Activated gamma-delta T cell (primary cell): ENCODE data around the gene KREMEN1.
"Not testable (repeated sequence)": the region's sequence is repeated elsewhere in the genome, so short reads cannot be mapped to it uniquely, and the experiment has no call there.

ENCODE experiments used
- DNase-seq: peaks from one replicate; lab custom pipeline; 2025; lab: John Stamatoyannopoulos, UW

The KREMEN1 gene

DNA sequence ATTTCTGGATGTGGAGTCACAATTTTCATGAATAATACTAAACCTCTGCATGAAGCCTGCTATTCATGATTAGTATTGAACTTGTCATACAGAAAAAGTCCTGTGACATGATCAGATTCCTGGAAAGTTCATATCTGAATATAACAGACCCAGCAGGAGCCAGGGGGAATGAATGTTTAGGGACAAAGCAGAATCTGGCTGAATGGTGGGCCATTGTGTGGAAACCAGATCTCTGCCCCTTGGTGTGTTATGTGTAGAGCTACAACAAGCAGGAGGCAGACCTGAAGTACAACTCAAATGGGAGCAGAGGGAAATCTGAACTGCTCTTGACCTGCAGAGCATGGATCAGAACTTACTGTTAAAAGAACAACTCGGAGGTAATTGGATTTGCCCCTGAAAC is 30.3 kb downstream of the KREMEN1 start:
- no peak for DNase-seq

DNA sequence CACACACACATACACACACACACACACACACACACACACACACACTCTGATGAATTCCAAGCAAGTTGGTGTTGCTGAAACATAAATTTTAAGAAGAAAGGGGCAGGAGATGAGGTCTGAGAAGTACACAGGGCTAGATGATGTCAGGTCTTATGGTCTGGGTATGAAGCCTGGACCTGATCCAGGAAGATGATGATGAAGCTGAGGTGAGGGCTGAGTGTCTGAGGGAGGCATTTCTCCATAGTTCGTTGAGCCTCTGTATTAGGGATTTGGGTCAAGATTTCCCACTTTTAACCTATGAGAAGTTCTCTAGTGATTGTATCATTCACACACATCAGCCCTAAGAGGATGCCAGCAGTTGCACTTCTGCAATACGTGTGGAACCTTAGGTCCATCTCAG is 32.6 kb downstream of the KREMEN1 start:
- DNase-seq: no peak

DNA sequence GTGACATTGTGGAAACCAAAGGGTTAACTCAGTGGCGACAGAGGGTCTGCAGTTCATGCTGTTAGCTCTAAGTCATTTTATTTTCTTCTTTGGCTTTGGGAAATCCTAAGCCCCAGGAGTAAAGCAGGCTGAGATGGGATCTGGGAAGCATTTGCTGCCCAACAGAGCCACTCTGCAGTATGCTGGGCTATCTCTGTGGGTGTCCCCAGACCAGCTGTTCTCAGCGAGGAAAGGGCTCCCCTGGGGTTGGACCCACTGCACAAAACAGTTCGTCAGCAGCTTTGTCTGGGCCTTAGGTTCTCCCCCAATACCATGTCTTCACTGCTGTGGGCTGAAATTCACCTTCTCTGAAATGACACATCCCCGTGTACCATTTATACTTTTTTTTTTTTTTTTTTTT is 34.0 kb downstream of the KREMEN1 start:
- DNase-seq: no peak

DNA sequence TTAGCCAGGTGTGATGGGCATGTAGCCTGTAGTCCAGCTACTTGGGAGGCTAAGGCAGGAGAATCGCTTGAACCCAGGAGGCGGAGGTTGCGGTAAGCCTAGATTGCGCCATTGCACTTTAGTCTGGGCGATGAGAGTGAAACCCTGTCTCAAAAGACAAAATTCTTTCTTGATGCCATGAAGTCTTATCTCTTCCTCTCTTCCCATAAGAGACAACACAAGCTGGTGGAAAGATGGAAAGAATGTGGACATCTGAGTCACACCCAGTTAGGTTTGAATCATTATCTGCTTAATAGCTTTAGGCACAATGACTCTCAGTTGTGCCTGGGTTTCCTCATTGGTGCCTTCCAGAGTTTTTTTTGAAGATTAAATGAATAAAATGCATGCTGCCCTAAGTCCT is 35.3 kb downstream of the KREMEN1 start:
- no peak for DNase-seq

DNA sequence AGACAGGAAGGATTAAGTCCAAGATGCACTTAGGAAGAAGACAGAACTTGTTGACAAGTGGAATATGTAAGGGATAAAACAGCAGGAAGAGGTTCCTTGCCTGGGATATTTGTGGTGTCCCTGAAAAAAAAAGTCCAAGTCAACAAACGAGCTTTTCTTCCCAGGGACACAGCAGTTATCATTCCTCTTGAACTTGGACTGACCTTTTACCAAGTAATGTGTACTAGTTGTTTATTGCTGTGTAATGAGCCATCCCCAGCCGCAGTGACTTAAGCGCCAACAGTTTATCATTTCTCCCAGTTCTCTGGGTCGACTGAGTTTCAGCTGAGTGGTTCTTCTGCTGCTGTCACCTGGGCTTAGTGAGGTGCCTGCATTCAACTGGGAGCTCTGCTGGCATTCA is 37.0 kb downstream of the KREMEN1 start:
- no peak for DNase-seq

DNA sequence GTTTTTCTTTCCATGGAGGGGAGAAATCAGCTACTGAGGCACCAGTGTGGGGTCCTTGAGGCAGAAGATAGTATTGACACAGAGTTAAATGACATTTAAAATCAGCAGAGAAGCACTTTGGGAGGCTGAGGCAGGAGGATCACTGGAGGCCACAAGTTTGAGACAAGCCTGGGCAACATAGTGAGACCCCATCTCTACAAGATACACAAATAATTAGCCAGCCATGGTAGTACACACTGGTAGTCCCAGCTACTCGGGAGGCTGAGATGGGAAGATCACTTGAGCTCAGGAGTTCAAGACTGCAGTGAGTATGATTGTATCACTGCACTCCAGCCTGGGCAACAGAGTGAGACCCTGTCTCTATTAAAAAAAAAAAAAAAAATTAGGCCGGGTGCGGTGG is 38.1 kb downstream of the KREMEN1 start:
- no peak for DNase-seq

DNA sequence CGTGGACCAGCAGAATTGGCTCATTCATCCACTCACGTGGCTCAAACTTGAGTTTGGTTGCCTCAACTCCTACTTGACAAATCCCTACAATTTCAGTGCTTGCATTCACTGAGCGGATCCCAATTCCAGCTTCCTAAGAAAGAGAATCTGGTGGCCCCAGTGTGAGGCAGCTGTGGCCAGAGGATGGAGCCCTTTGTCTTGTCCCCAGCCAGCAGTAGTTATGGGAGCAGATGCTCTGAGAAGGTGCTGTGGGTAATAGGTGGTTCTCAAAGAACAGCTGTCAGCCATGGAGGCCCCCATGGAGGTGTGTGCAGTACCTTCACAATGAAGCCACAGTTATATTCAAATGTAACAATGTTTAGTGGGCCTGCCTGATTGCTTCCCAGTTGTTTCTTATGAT is 39.3 kb downstream of the KREMEN1 start:
- no peak for DNase-seq

DNA sequence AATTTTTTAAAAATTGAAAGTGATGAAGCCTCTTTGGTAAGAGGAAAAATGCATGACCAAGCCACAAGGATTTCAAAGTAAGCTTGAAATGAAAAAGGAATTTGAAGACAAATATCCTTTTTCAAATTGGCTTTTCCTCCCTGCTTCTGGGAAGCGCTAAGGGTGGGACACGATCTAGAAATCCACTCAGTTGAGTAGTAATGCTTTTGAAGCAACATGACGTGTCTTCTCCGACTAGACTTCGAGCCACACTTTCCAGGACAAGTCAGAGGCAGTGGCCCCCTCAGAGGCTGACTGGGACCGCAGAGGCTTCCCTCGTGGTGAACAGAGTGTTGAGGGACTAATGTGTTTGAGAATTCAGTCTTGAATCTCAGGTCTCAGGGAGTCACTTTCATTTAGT is 39.8 kb downstream of the KREMEN1 start:
- DNase-seq: no peak

DNA sequence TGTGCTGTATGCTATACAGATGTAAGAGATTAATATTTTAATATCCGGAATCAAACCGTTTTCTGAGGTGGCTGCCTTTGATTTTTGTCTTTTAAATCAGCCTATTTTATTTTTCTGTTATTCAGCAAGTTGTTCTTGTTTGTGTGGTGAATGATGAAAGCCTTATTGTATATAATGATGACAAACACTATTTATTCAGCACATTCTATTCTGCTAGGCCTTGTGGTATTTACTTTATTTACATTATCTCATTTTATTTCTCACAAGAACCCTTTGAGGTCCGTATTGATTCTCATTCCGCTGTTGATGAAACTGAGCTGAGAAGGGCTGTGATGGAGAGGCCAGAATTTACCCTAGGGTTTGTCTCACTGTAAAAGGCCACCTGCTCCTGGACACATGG is 40.5 kb downstream of the KREMEN1 start:
- no peak for DNase-seq

DNA sequence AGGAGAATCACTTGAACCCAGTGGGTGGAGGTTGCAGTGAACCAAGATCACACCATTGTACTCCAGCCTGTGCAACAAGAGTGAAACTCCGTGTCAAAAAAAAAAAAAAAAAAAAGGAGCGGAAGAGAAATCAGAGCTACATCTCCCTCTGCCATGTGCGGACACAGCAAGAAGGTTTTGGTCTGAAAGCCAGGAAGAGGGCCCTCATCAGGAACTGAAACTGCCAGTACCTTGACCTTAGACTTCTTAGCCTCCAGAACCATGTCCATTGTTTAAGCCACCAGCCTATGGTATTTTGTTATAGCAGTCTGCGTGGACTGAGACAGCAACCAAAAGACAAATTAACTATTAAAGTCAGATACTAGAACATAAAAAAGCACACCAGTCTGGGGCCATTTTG is 41.6 kb downstream of the KREMEN1 start:
- DNase-seq: no peak

DNA sequence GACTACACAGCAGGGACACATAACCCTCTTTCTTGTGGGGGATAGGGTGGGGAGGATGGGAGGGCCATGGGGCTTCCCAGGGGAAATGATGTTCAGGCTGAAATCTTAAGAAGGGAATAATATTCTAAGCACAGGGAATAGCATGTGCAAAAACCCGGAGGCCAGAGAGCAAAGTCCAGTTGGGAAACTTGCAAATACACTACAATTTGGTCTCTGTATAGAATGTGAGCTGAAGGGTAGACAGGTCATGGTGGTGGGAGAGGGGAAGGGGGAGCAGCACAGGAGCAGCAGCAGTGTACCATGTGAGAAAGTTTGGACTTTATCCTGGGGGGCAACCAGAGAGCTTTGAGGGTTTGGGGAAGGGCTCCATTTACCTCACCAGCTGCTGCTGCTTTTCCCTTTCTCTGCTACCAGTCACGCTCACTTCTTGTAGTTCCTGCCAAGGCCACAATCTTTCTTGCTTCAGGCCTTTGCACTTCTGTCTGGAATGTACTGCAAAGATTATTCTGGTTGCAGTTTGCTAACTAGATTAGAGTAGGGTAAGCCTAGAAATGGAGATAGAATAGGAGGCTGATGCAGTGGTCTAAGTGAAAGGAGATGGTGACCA is 43.0 kb downstream of the KREMEN1 start:
- DNase-seq: no peak

DNA sequence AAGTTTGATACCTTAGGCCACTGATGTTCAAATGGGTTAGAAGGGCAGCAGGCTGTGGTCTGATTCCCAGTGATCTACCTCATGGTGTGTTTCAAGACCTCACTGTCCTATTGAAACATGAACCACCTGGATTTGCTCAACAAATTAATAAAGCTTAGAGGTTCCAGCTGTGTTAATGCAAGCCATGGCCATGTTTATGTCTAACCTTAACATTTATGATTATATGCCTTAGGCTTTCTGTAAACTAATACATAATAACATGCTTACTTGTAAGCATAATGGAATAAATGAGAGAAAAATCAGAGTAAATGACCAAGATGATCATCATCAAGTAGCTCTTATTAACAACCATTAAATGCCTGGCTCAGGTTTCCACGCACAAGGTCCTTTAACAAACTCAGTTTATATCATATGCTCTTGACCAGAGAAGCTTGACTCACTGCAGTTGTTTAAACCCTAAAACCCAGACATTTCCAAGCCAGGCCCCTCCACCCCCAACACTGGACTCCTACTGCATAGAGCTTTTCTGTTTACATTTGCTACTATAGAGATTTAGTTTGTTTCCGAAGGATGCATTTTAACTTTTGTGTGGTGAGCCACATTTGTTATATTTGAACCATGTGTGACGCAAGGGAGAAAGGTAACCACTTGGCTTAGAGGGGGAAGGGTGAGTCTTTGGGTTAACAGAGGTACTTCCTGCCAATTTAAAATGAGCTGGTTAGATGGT is 43.7 kb downstream of the KREMEN1 start:
- no peak for DNase-seq

DNA sequence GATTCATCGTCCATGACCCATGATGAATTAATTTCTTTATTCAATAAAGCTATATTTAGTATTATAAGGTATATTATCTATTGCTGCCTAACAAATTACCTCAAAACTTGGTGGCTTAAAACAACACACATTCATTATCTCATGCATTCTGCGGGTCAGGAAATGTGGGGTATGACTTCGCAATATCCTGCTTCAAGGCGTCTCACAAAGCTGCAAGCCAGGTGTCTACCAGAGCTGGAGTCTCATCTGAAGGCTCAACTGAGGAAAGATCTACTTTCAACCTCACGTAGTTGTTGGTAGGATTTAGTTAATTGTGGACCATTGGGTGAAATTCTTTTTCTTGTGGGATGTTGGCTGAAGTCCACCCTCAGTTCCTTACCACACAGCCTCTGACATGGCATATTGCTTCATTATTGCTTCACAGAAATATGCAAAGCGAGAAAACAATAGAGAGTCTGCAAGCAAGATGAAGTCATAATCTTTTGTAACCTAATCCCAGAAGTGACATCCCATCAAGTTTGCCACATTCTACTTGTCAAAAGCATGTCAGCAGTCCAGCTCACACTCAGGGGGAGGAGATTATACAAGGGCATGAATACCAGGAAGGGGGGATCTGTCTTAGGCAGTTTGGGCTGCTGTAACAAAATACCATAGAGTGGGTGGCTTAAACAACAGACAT is 45.1 kb downstream of the KREMEN1 start:
- DNase-seq: no peak

DNA sequence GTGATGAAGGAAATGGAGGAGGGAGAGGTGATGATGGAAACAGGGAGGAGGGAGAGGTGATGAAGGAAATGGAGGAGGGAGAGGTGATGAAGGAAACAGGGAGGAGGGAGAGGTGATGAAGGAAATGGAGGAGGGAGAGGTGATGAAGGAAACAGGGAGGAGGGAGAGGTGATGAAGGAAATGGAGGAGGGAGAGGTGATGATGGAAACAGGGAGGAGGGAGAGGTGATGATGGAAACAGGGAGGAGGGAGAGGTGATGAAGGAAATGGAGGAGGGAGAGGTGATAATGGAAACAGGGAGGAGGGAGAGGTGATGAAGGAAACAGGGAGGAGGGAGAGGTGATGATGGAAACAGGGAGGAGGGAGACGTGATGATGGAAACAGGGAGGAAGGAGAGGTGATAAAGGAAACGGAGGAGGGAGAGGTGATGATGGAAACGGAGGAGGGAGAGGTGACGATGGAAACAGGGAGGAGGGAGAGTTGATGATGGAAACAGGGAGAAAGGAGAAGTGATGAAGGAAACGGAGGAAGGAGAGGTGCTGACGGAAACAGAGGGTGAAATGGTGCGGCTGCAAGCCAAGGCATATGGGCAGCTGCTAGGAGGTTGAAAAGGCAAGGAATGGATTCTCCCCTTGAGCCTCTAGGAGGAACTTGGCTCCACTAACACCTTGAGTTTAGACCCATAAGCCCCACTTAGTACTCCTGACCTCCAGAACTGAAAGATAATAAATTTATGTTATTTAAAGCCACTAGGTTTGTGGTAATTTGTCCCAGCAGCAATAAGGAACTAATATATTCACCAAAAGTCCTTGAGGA is 47.5 kb downstream of the KREMEN1 start:
- not testable (repeated sequence) for DNase-seq

DNA sequence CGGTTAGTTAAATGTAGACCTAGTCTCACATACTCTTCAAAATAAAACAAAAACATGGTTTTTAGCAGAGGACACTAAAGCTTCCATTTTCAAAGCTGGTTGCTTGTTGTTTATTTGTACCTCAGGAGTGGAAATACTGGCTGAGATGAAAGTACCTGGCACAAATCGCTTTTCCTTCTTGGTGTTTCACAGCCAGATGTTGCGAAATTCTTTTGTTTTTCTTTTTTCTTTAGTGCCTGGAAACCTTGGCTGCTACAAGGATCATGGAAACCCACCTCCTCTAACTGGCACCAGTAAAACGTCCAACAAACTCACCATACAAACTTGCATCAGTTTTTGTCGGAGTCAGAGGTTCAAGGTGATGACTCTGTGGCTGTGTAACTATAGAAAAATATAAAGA is 48.3 kb downstream of the KREMEN1 start:
- DNase-seq: no peak

DNA sequence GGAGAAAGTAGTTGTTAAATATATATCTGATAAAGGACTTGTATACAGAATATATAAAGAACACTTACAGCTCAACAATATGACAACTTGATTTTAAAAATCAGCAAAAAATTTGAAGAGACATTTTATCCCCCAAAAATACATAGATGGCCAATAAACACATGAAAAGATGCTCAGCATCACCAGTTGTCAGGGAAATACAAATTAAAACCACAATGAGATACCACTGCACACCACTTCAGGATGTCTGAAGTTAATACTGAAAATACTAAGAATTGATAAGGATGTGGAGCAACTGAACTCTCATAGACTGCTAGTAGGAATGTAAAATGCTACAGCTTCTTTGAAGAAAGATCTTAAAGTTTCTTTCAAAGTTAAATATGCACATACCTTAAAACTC is 49.2 kb downstream of the KREMEN1 start:
- no peak for DNase-seq

DNA sequence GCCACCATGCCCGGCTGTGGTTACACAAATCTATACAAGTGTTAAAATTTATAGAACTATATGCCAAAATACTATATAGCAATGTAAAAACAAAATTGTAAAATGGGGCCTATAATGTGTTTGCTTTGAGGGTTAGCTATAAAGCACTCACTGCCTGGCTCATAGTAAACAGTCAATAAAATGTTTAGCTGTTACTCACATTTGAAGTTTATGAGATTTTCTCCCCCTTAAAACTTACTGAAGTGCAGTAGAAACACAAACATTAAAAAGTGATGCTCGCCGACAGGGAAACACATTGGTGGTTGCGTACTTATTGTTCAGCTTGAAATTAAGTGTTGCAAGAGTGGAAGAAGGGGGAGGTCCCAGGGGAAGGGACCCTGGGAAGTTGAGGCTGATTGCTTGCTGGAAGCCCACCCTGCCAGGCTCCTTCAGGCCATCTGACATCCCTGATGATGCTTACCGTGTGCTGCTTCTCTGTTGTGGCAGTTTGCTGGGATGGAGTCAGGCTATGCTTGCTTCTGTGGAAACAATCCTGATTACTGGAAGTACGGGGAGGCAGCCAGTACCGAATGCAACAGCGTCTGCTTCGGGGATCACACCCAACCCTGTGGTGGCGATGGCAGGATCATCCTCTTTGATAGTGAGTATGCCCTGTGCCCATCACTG is 52.1 kb downstream of the KREMEN1 start:
- DNase-seq: no peak

DNA sequence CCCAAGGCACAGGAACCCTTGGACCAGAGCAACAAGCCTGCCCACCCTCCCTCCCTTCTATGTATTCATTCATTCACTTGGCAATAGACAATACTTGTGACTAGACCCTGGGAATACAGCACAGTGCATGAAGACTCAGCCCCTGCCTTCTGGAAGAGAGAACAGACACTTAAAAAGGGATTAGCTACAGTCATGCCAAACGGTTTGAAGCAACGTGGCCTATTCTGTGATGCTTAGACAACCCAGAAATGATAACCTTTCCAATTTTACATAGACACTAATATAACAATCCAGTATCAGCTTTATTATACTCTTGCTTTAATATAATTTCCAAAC is 52.6 kb downstream of the KREMEN1 start:
- DNase-seq: no peak

DNA sequence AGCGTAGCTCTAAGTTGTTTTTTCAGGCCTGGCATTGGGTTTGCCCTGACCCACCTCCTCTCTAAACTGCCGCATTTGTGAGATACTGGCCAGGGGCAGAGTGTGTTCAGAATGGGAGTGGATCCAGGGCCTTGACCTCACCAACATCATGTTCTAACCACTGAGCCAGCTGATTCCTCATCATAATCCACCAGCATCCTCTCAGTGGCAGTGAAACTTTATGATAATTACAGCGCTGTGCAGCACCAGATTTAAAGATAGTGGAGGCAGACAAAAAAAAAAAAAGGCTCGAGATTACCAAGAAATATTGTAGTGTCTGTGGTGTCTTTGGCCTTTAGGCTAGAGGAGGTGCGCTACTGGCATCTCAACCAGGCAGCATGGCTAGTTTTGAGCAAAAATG is 53.0 kb downstream of the KREMEN1 start:
- no peak for DNase-seq

DNA sequence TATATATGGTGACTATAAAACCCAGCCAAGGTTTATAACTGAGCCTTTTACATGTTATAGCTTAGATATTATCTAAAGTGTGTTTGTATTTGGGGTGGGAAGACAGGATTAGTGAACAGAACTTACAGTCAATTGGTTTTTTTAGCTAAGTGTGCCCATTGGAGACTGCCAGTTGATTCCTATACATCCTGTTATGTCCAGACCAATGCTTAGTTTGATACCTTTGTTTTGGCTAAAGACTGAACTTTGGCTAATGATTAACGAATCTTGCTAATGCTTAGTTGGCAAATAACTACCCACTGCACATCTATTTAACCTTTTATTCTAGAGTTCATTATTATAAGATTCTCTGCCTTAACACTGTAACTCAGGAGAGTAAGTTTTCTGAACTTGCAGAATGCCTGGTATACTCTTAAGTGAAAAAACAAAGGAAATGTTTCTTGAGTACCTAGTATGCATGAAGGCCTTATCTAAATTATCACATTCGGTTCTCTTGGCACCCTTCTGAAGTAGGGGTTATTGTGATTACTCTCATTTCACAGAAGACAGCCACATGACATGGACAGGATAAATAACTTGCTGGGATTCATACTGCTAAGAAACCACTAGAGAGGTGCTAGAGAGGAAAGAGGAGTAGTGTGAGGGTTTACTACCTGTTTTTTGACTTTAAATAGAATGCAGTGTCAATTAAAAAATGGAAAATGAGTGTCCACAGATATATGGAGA is 54.0 kb downstream of the KREMEN1 start:
- no peak for DNase-seq
